ENCODE results near the gene ZBTB42. TPM values are rescaled to one million over a fixed set of nuclear protein-coding genes. Genes with fewer than 3 reads are reported as not detected.
A peak's percentile ranks its signal among the peaks of the same experiment; 100 is the strongest.

ZBTB42 gene
- total and polyA plus RNA-seq, 2 donors (not counting 3 experiments of a cell fraction or from before 2014, with no cell fraction given), result 3.1 to 3.8 TPM

- no TSS peak for BruUV-seq (replicated peaks)
- Histone ChIP-seq H3K79me2 (ENCODE audit: control insufficient read depth, insufficient read depth, low read length) (peaks cover 24% of the 10 kb centered on the region), H3K4me2 (ENCODE audit: insufficient read depth, low read length) (peak overlapping the region; percentile 41), H3K4me3 (replicated peaks in 1 of 3; ENCODE audit: insufficient read depth in 1 of 3, low read depth in 1 of 3, low read length in 3 of 3) (peak overlapping the region in 2 of 3 experiments; percentile 56 to 96), H2AFZ (ENCODE audit: low read depth, low read length) (no peak overlapping the region), H3K9ac (replicated peaks; ENCODE audit: extremely low read depth, insufficient read depth, low read length) (peak overlapping the region; percentile 73), H3K27ac (ENCODE audit: insufficient read depth, low read depth, low read length) (no peak overlapping the region), H3K27me3 (ENCODE audit: control insufficient read depth in 2 of 2, insufficient read depth in 2 of 2, low read length in 2 of 2) (no peaks in the 10 kb centered on the region), H3K4me1 (ENCODE audit: control insufficient read depth, extremely low read depth, insufficient read depth, low read length) (peaks cover 8% of the 10 kb centered on the region), H3K9me3 (replicated peaks; ENCODE audit: control insufficient read depth, insufficient read depth, low read length) (no peaks in the 10 kb centered on the region), H3K9me1 (replicated peaks; ENCODE audit: control insufficient read depth, extremely low read depth, insufficient read depth, low read length) (no peaks in the 10 kb centered on the region), H3K36me3 (ENCODE audit: control insufficient read depth in 2 of 2, extremely low read depth in 1 of 2, insufficient read depth in 2 of 2, low read length in 2 of 2) (peaks cover 0 to 28% of the 10 kb centered on the region in 2 experiments), H4K20me1 (replicated peaks; ENCODE audit: control insufficient read depth, extremely low read depth, insufficient read depth, low read length) (no peaks in the 10 kb centered on the region)
- TF ChIP-seq GATA2 (IDR thresholded peaks at IDR 0.05; ENCODE audit: insufficient read depth, insufficient read length, low read depth, low read length) (no peak), MAX (IDR thresholded peaks at IDR 0.05; ENCODE audit: insufficient read depth, insufficient read length) (no peak), EZH2 (IDR thresholded peaks at IDR 0.05; ENCODE audit: borderline replicate concordance, low read depth, low read length, severe bottlenecking) (no peak), MYC (IDR thresholded peaks at IDR 0.05; ENCODE audit: low read depth, low read length) (no peak), CTCF (IDR thresholded peaks at IDR 0.05; ENCODE audit: extremely low read depth in 1 of 2, insufficient read depth in 1 of 2, low read depth in 1 of 2, low read length in 2 of 2) (no peak), FOS (IDR thresholded peaks at IDR 0.05; ENCODE audit: borderline replicate concordance, insufficient read depth, low read length) (no peak), POLR2AphosphoS5 (IDR thresholded peaks at IDR 0.05; ENCODE audit: insufficient read depth, low read depth, low read length) (no peak), POLR2A (IDR thresholded peaks at IDR 0.05; ENCODE audit: low read depth, low read length) (no peak), JUN (IDR thresholded peaks at IDR 0.05; ENCODE audit: borderline replicate concordance, insufficient read depth, insufficient read length, low read depth) (no peak)
- DNase-seq (ENCODE audit: low read depth, low spot score) (no peak), FAIRE-seq (no peak)
- POLR2A ChIA-PET, result no interaction called here
- CTCF ChIA-PET, result interaction anchor here (0.7 to 2.4 kb wide), 4 partner anchors 14 to 72 kb away, joined by 3 to 14 read pairs (median 8); no protein-coding TSS in a partner anchor
- dilution Hi-C loops (cut with MboI; ENCODE audit: extremely low pct_ligation_motif_present, low sequenced_read_pairs), result no loop called here
- intact Hi-C loops (cut with micrococcal nuclease), result loop anchor here (5.0 kb wide), 1 partner anchor 73 kb away; no protein-coding TSS in a partner anchor
Observed at GRCh38 chr14:104754213-104754851, 46.6 kb upstream of the ZBTB42 start.
